ENCODE data around the gene SMPD1. TPM values are rescaled to one million over a fixed set of nuclear protein-coding genes. Genes with fewer than 3 reads are reported as not detected.

Gene SMPD1
- total and polyA plus RNA-seq, 2 experiments from 2014 or later, result 0.76 to 0.97 TPM

GRCh38 chr11:6397636-6398035 lies 7.4 kb downstream of the SMPD1 start:
- Mint-ChIP-seq H3K9me3 (no peaks in the 10 kb centered on the region), H3K36me3 (ENCODE audit: low read depth) (no peaks in the 10 kb centered on the region), H3K27ac (no peak overlapping the region), H3K4me3 (no peak overlapping the region), H3K4me1 (no peaks in the 10 kb centered on the region), H3K27me3 (ENCODE audit: insufficient read depth, low read depth, poor library complexity) (peaks cover 7% of the 10 kb centered on the region)
- no peaks in the 10 kb centered on the region for H3K9me2 ChIP-seq (ENCODE audit: insufficient read depth)
- DNase-seq (ENCODE audit: low spot score) (no peak), ATAC-seq (no peak)
- TF ChIP-seq EZH2 (IDR thresholded peaks at IDR 0.05; ENCODE audit: low read depth, unreplicated experiment), result no peak
- TF ChIP-seq ETS1 (IDR thresholded peaks at IDR 0.05), result no peak
- TF ChIP-seq NANOG (IDR thresholded peaks at IDR 0.05; ENCODE audit: borderline replicate concordance), result no peak
- TF ChIP-seq ZNF114 (CRISPR knock-in tag; IDR thresholded peaks at IDR 0.05), result no peak
- no peaks in the 10 kb centered on the region for H3F3A ChIP-seq (replicated peaks; ENCODE audit: low read depth)
- no peaks in the 10 kb centered on the region for H3K36me3 ChIP-seq (ENCODE audit: insufficient read depth)
- no peak overlapping the region for H3K27ac ChIP-seq (ENCODE audit: low read depth)
- H2AFZ ChIP-seq, result no peak overlapping the region
- no peak overlapping the region for H3K4me3 ChIP-seq
- H3K4me1 ChIP-seq (ENCODE audit: insufficient read depth), result no peaks in the 10 kb centered on the region
- no peaks in the 10 kb centered on the region for H3K79me2 ChIP-seq (replicated peaks; ENCODE audit: insufficient read depth)
- no peaks in the 10 kb centered on the region for H3K27me3 ChIP-seq (ENCODE audit: insufficient read depth)
- no peak overlapping the region for H3K4me2 ChIP-seq
- H4K20me1 ChIP-seq (replicated peaks; ENCODE audit: insufficient read depth), result no peaks in the 10 kb centered on the region

- no peak overlapping the region for H3K27ac Mint-ChIP-seq
- Histone ChIP-seq H3K9me2 (ENCODE audit: insufficient read depth) (no peaks in the 10 kb centered on the region), H2AFZ (no peak overlapping the region), H3F3A (replicated peaks; ENCODE audit: low read depth) (no peaks in the 10 kb centered on the region), H3K27me3 (ENCODE audit: insufficient read depth) (no peaks in the 10 kb centered on the region), H3K36me3 (ENCODE audit: insufficient read depth) (no peaks in the 10 kb centered on the region), H4K20me1 (replicated peaks; ENCODE audit: insufficient read depth) (no peaks in the 10 kb centered on the region), H3K79me2 (replicated peaks; ENCODE audit: insufficient read depth) (no peaks in the 10 kb centered on the region), H3K4me3 (no peak overlapping the region), H3K4me1 (ENCODE audit: insufficient read depth) (peaks cover 5% of the 10 kb centered on the region; the same call in 1 of the 2 replicates), H3K27ac (ENCODE audit: low read depth) (no peak overlapping the region), H3K4me2 (no peak overlapping the region)
- no peak overlapping the region for H3K4me3 Mint-ChIP-seq
- no peaks in the 10 kb centered on the region for H3K36me3 Mint-ChIP-seq (ENCODE audit: low read depth)
- ATAC-seq, result no peak
- peaks cover 9% of the 10 kb centered on the region for H3K27me3 Mint-ChIP-seq (ENCODE audit: insufficient read depth, low read depth, poor library complexity)
- H3K9me3 Mint-ChIP-seq, result no peaks in the 10 kb centered on the region
- DNase-seq (ENCODE audit: low spot score), result no peak
- H3K4me1 Mint-ChIP-seq, result peaks cover 11% of the 10 kb centered on the region
- TF ChIP-seq ETS1 (IDR thresholded peaks at IDR 0.05) (no peak), STAT1 (IDR thresholded peaks at IDR 0.05; ENCODE audit: unreplicated experiment) (no peak), ZNF462 (CRISPR knock-in tag; IDR thresholded peaks at IDR 0.05) (no peak), CTCF (conservative IDR thresholded peaks at IDR 0.05; ENCODE audit: low read depth in 2 of 2) (no peak), CREB1 (CRISPR knock-in tag; IDR thresholded peaks at IDR 0.05; ENCODE audit: low read depth) (no peak), POLR2AphosphoS5 (IDR thresholded peaks at IDR 0.05; ENCODE audit: low read depth) (no peak), JUNB (IDR thresholded peaks at IDR 0.05; ENCODE audit: unreplicated experiment) (no peak)
Measured at GRCh38 chr11:6400431-6401345, 10.4 kb downstream of the SMPD1 start.

Measured in GM23338 (cell line).